ENCODE data around the gene PPP6R1.

Gene PPP6R1

GRCh38 chr19:55196803-55197202 is 62.0 kb downstream of the PPP6R1 start:
- Mint-ChIP-seq H3K9me3 (no peaks in the 10 kb centered on the region), H3K27me3 (peaks cover 35% of the 10 kb centered on the region), H3K27ac (no peak overlapping the region), H3K4me3 (no peak overlapping the region), H3K4me1 (no peaks in the 10 kb centered on the region), H3K36me3 (no peaks in the 10 kb centered on the region)
- CTCF ChIA-PET, result no interaction called here
- DNase-seq, result no peak

- Mint-ChIP-seq H3K27me3 (peaks cover 18% of the 10 kb centered on the region), H3K36me3 (no peaks in the 10 kb centered on the region)
- DNase-seq, result no peak
These were observed 65.3 kb downstream of the PPP6R1 start for GRCh38 chr19:55193481-55193880.

GRCh38 chr19:55189403-55189835 is 69.4 kb downstream of the PPP6R1 start:
- CTCF ChIA-PET, result interaction anchor here (1.2 kb wide), 1 partner anchor 14 kb away, joined by 4 read pairs; no protein-coding TSS in a partner anchor
- DNase-seq, result no peak
- peaks cover 38% of the 10 kb centered on the region for H3K27me3 Mint-ChIP-seq

More at GRCh38 chr19:55193481-55193880, 65.3 kb downstream of the PPP6R1 start:
- no peak overlapping the region for H3K27ac Mint-ChIP-seq
- no peak overlapping the region for H3K4me3 Mint-ChIP-seq
- CTCF ChIA-PET, result no interaction called here
- H3K9me3 Mint-ChIP-seq, result no peaks in the 10 kb centered on the region
- H3K4me1 Mint-ChIP-seq, result peaks cover 12% of the 10 kb centered on the region

GRCh38 chr19:55188625-55189024 is 70.2 kb downstream of the PPP6R1 start:
- DNase-seq, result peak; percentile 30
- Mint-ChIP-seq H3K36me3 (no peaks in the 10 kb centered on the region), H3K27ac (no peak overlapping the region), H3K4me3 (no peak overlapping the region), H3K4me1 (peaks cover 23% of the 10 kb centered on the region), H3K9me3 (no peaks in the 10 kb centered on the region), H3K27me3 (peaks cover 36% of the 10 kb centered on the region)
- CTCF ChIA-PET, result interaction anchor here (0.9 to 1.2 kb wide), 2 partner anchors 14 to 48 kb away, joined by 4 to 7 read pairs; no protein-coding TSS in a partner anchor

More at GRCh38 chr19:55189403-55189835, 69.4 kb downstream of the PPP6R1 start:
- Mint-ChIP-seq H3K4me1 (peaks cover 21% of the 10 kb centered on the region), H3K9me3 (no peaks in the 10 kb centered on the region), H3K4me3 (no peak overlapping the region), H3K27ac (no peak overlapping the region), H3K36me3 (no peaks in the 10 kb centered on the region)

- peaks cover 23% of the 10 kb centered on the region for H3K4me1 Mint-ChIP-seq
- H3K36me3 Mint-ChIP-seq, result no peaks in the 10 kb centered on the region
- H3K9me3 Mint-ChIP-seq, result no peaks in the 10 kb centered on the region
- CTCF ChIA-PET, result no interaction called here
- DNase-seq, result no peak
- peaks cover 43% of the 10 kb centered on the region for H3K27me3 Mint-ChIP-seq
- H3K4me3 Mint-ChIP-seq, result no peak overlapping the region
- H3K27ac Mint-ChIP-seq, result no peak overlapping the region
These were observed 72.7 kb downstream of the PPP6R1 start for GRCh38 chr19:55186080-55186479.

- Mint-ChIP-seq H3K9me3 (no peaks in the 10 kb centered on the region), H3K27me3 (peaks cover 84% of the 10 kb centered on the region), H3K4me3 (no peak overlapping the region), H3K4me1 (peaks cover 29% of the 10 kb centered on the region), H3K27ac (no peak overlapping the region), H3K36me3 (no peaks in the 10 kb centered on the region)
- CTCF ChIA-PET, result no interaction called here
- no peak for DNase-seq
These were observed 77.1 kb downstream of the PPP6R1 start for GRCh38 chr19:55181740-55182139.
